K562 (cell line): ENCODE measurements around the gene OVCA2. TPM values are rescaled to one million over a fixed set of nuclear protein-coding genes. Genes with fewer than 3 reads are reported as not detected.

Experiments used
- ARID4B ChIP-seq: sonication (generic); formaldehyde crosslinking; IDR thresholded peaks from 2 replicates; pipeline ENCODE4 v1.8.0; 2022; ENCODE audit warnings: mild to moderate bottlenecking, missing genetic modification reagents
- BCOR ChIP-seq: fragments of 450-650 bp; IDR thresholded peaks from 2 replicates; pipeline ENCODE4 v1.6.1; 2016
- CHCHD3 ChIP-seq: fragments of 250-450 bp; sonication (Bioruptor Pico); IDR thresholded peaks from 2 replicates; pipeline ENCODE4 v2.1.2; 2022; ENCODE audit warnings: mild to moderate bottlenecking
- CTCF ChIP-seq, 3 experiments: IDR thresholded peaks in 2 of 3; conservative IDR thresholded peaks in 1 of 3; 2 replicates each; pipeline ENCODE4 v1.5.1; 2011 to 2012; ENCODE audit warnings: low read length in 3 of 3, mild to moderate bottlenecking in 3 of 3, control low read depth in 2 of 3, improper control_type of control experiment in 1 of 3, inconsistent platforms in 1 of 3, low read depth in 1 of 3, mixed read lengths in 1 of 3, moderate library complexity in 1 of 3; ENCODE audit not compliant: insufficient read depth in 2 of 3
- DPF2 ChIP-seq: fragments of 450-650 bp; IDR thresholded peaks from 2 replicates; pipeline ENCODE4 v1.6.1; 2016
- HNRNPLL ChIP-seq: fragments of 200-400 bp; formaldehyde crosslinking; IDR thresholded peaks from 2 replicates; pipeline ENCODE4 v1.6.1; 2017; ENCODE audit warnings: low read length, low read depth, mild to moderate bottlenecking; ENCODE audit not compliant: poor library complexity, severe bottlenecking
- HOMEZ ChIP-seq: fragments of 250-450 bp; sonication (Bioruptor Pico); IDR thresholded peaks from 2 replicates; pipeline ENCODE4 v1.4.0; 2020; ENCODE audit warnings: mild to moderate bottlenecking, moderate library complexity
- MYC ChIP-seq, 2 experiments: fragments of 250-450 bp in 1 of 2; sonication (Bioruptor Pico) in 1 of 2; IDR thresholded peaks; 2 replicates each; pipeline versions ENCODE4 v1.5.1 to v1.6.1; 2012 to 2021; ENCODE audit warnings: low read depth in 2 of 2, borderline replicate concordance in 1 of 2, improper control_type of control experiment in 1 of 2, low read length in 1 of 2, mild to moderate bottlenecking in 1 of 2, moderate library complexity in 1 of 2
- NBN ChIP-seq: fragments of 450-650 bp; IDR thresholded peaks from 2 replicates; pipeline ENCODE4 v1.6.1; 2016; ENCODE audit warnings: low read depth, mild to moderate bottlenecking
- NCOR1 ChIP-seq: fragments of 450-650 bp; IDR thresholded peaks from 2 replicates; pipeline ENCODE4 v1.6.1; 2016; ENCODE audit warnings: mild to moderate bottlenecking, moderate library complexity
- NONO ChIP-seq, 2 experiments: fragments of 200-400 bp in 1 of 2; fragments of 450-650 bp in 1 of 2; formaldehyde crosslinking in 1 of 2; IDR thresholded peaks; 2 replicates each; pipeline ENCODE4 v1.6.1; 2017; ENCODE audit warnings: low read depth in 2 of 2, mild to moderate bottlenecking in 2 of 2, moderate library complexity in 2 of 2, low read length in 1 of 2
- POLR2A ChIP-seq: fragments of 450-650 bp; conservative IDR thresholded peaks from 2 replicates; pipeline ENCODE4 v1.6.1; 2016
- PTBP1 ChIP-seq: fragments of 200-400 bp; formaldehyde crosslinking; IDR thresholded peaks from 2 replicates; pipeline ENCODE4 v1.6.1; 2017; ENCODE audit warnings: low read depth, low read length
- SMARCE1 ChIP-seq: fragments of 450-650 bp; IDR thresholded peaks from 2 replicates; pipeline ENCODE4 v1.7.1; 2016; ENCODE audit warnings: mild to moderate bottlenecking
- SUPT5H ChIP-seq: fragments of 450-650 bp; IDR thresholded peaks from 2 replicates; pipeline ENCODE4 v1.6.1; 2016
- TFAM ChIP-seq: fragments of 250-450 bp; sonication (Bioruptor Pico); conservative IDR thresholded peaks from 2 replicates; pipeline ENCODE4 v1.5.0; 2021; ENCODE audit warnings: mild to moderate bottlenecking, moderate library complexity
- THRB ChIP-seq: fragments of 450-650 bp; formaldehyde crosslinking; conservative IDR thresholded peaks from 2 replicates; pipeline ENCODE4 v1.4.0; 2022; ENCODE audit warnings: mild to moderate bottlenecking, missing genetic modification characterization
- ZFX ChIP-seq: sonication (generic); formaldehyde crosslinking; IDR thresholded peaks from 2 replicates; pipeline ENCODE4 v1.8.0; 2022; ENCODE audit warnings: mild to moderate bottlenecking, missing genetic modification reagents, moderate library complexity
- ZNF217 ChIP-seq: sonication (generic); formaldehyde crosslinking; IDR thresholded peaks from 2 replicates; pipeline ENCODE4 v1.8.0; 2022; ENCODE audit warnings: mild to moderate bottlenecking, missing genetic modification reagents
- ZNF316 ChIP-seq: fragments of 450-650 bp; IDR thresholded peaks from 2 replicates; pipeline ENCODE4 v1.6.1; 2016
- polyA plus RNA-seq, 8 experiments: library from polyadenylated mRNA; depleted of rRNA in 4 of 8; stranded (reverse) in 5 of 8; unstranded in 3 of 8; fragments of >200 nt; fragmentation: Nextera tagmentation in 2 of 8; fragmentation: Illumina TruSeq in 1 of 8; extraction: Ambion mirVana in 2 of 8; extraction: Trizol in 1 of 8; gene quantifications; 2 replicates each; pipeline versions ENCODE4 v1.2.1 to v1.2.3, GENCODE V29; 2011 to 2014; ENCODE audit warnings: inconsistent platforms in 1 of 8, missing spikeins in 1 of 8
- total RNA-seq, 7 experiments: library from RNA; depleted of rRNA in 6 of 7; stranded (reverse); fragments of >200 nt in 6 of 7; fragmentation: Illumina TruSeq in 2 of 7; extraction: Trizol in 2 of 7; gene quantifications; 2 replicates each; pipeline versions ENCODE4 v1.2.1 to v1.2.3, GENCODE V29; 2011 to 2021; ENCODE audit warnings: low replicate concordance in 1 of 7

Gene OVCA2
- total and polyA plus RNA-seq, 9 of the 15 experiments (the other 6 are each of a cell fraction or from before 2014, with no cell fraction given) = 3.0 to 23.7 (median 14.1) TPM

- TF ChIP-seq ZFX (peak; percentile 52; the same call in 1 of the 2 replicates), THRB (CRISPR knock-in tag) (peak; percentile 34; the same call in 1 of the 2 replicates), NONO (IDR thresholded peaks at IDR 0.05; ENCODE audit: low read depth in 2 of 2, low read length in 1 of 2) (no peak), PTBP1 (no peak), TFAM (CRISPR knock-in tag) (no peak), MYC (IDR thresholded peaks at IDR 0.05; ENCODE audit: low read depth, low read length) (no peak), MYC (CRISPR knock-in tag; IDR thresholded peaks at IDR 0.05; ENCODE audit: borderline replicate concordance, low read depth) (0 out of 2 replicates have a peak, but pooled peaks have one; percentile 32), DPF2 (0 out of 2 replicates have a peak, but pooled peaks have one; percentile 34), ZNF217 (no peak), CHCHD3 (CRISPR knock-in tag) (no peak), HOMEZ (CRISPR knock-in tag) (no peak), NBN (no peak), CTCF (IDR thresholded peaks at IDR 0.05 in 2 of 3, conservative IDR thresholded peaks at IDR 0.05 in 1 of 3; ENCODE audit: insufficient read depth in 2 of 3, low read depth in 1 of 3, low read length in 3 of 3) (peak in 2 of 3 experiments; percentile 41 to 57; a peak in 5 of 6 replicates), BCOR (peak; percentile 50; the same call in 1 of the 2 replicates), SUPT5H (peak; percentile 58; the same call in 1 of the 2 replicates), POLR2A (peak; percentile 25; the same call in 1 of the 2 replicates), ARID4B (CRISPR knock-in tag) (peak; percentile 8), NCOR1 (no peak), ZNF316 (peak; percentile 54; the same call in 1 of the 2 replicates), HNRNPLL (no peak), SMARCE1 (peak; percentile 52; the same call in 1 of the 2 replicates)
These were observed 597 bp downstream of the OVCA2 start (continued) for GRCh38 chr17:2042390-2042847.
